Neural crest cell (in vitro differentiated cells): ENCODE measurements around the gene RD3L. TPM values are rescaled to one million over a fixed set of nuclear protein-coding genes. Genes with fewer than 3 reads are reported as not detected.

Experiments used
- DNase-seq: peaks from one replicate; pipeline ENCODE4 v3.0.0; 2021; ENCODE audit warnings: low read depth, mixed read lengths, low spot score
- H3K27ac Mint-ChIP-seq: one replicate; pipeline ENCODE4 v1.8.0; 2021; ENCODE audit warnings: mild to moderate bottlenecking, mixed read lengths; ENCODE audit not compliant: unreplicated experiment
- H3K27me3 Mint-ChIP-seq: 2 replicates; pipeline ENCODE4 v1.8.0; 2021; ENCODE audit warnings: low read depth, mild to moderate bottlenecking, mixed read lengths
- H3K36me3 Mint-ChIP-seq: 2 replicates; pipeline ENCODE4 v1.8.0; 2021; ENCODE audit warnings: low read depth, mild to moderate bottlenecking, mixed read lengths
- H3K4me1 Mint-ChIP-seq: 2 replicates; pipeline ENCODE4 v1.8.0; 2021; ENCODE audit warnings: mixed read lengths
- H3K4me3 Mint-ChIP-seq: one replicate; pipeline ENCODE4 v1.8.0; 2021; ENCODE audit warnings: mild to moderate bottlenecking, mixed read lengths
- H3K9me3 Mint-ChIP-seq: 2 replicates; pipeline ENCODE4 v1.8.0; 2021; ENCODE audit warnings: mixed read lengths
- total RNA-seq: library from RNA; stranded (reverse); gene quantifications from 2 replicates; pipeline ENCODE4 v1.2.1, GENCODE V29; 2021
- TF ChIP-seq, protein P1 (sequence below): fragments of 200-600 bp; sonication (generic); conservative IDR thresholded peaks from 2 replicates; pipeline ENCODE4 v1.5.0; 2021; ENCODE audit warnings: antibody characterized with exemption, mild to moderate bottlenecking

Gene RD3L
- total RNA-seq, 1 donor from 2014 or later = not detected

DNA sequence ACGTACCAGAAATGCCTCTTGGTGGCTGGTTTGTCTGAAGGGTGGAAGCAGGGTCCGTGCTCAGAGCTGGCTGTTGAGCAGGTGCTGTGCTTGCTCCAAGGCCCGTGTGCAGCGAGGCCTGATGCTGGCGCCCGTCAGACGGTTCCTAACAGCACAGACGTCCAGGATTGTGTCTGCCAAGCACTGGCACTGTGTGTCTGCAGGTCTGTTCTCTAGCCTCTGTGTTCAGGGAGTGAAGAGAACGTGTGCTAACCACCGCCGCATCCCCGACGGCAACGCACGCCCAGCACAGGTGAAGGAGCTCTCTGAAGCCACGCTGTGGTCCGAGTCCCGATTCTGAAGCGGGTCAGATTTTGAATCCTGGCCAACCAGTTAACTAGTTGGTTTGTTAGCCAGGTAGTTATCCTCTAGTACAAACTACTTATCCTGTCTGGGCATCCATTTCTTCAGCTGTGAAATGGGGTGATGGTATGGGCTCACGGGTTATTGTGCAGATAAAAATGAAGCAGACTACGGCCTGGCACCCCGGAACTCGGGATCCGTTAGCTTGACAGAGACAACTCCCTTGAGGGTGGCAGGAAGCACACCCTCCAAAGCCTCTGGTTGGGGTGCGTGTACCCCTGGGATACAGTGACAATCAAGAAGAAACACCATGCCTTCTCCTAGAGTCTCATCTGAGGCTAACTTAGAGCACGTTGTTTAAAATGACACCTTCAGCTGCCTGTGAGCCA, 32.6 kb downstream of the RD3L start:
- H3K9me3 Mint-ChIP-seq = no peaks in the 10 kb centered on the region
- H3K4me3 Mint-ChIP-seq = no peak overlapping the region
- H3K36me3 Mint-ChIP-seq = peaks cover under 1% of the 10 kb centered on the region
- H3K27ac Mint-ChIP-seq = peak overlapping the region; percentile 4
- H3K4me1 Mint-ChIP-seq = peaks cover 12% of the 10 kb centered on the region
- DNase-seq = no peak
- no peaks in the 10 kb centered on the region for H3K27me3 Mint-ChIP-seq
- TF ChIP-seq, protein P1, sequence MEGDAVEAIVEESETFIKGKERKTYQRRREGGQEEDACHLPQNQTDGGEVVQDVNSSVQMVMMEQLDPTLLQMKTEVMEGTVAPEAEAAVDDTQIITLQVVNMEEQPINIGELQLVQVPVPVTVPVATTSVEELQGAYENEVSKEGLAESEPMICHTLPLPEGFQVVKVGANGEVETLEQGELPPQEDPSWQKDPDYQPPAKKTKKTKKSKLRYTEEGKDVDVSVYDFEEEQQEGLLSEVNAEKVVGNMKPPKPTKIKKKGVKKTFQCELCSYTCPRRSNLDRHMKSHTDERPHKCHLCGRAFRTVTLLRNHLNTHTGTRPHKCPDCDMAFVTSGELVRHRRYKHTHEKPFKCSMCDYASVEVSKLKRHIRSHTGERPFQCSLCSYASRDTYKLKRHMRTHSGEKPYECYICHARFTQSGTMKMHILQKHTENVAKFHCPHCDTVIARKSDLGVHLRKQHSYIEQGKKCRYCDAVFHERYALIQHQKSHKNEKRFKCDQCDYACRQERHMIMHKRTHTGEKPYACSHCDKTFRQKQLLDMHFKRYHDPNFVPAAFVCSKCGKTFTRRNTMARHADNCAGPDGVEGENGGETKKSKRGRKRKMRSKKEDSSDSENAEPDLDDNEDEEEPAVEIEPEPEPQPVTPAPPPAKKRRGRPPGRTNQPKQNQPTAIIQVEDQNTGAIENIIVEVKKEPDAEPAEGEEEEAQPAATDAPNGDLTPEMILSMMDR = no peak

DNA sequence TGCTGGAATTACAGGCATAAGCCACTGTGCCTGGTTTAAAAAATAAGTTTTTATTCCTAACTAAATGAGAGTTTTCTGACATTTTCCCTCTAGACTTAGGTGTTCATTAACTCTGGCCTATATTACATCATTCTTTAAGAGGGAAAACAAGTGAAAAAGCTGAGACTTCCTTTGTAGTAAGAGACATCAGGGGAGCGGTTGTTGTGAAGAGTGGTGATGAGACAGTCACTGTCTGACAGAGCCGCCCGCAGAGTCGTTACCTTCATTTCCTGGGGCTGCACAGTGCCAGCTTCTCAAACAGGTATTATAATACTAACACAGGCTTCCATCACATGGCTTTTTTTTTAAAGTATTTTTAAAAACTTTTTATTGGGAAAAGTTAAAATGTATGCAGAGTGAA, 33.7 kb downstream of the RD3L start:
- Mint-ChIP-seq H3K36me3 (no peaks in the 10 kb centered on the region), H3K9me3 (no peaks in the 10 kb centered on the region), H3K4me3 (no peak overlapping the region), H3K4me1 (peaks cover 12% of the 10 kb centered on the region), H3K27me3 (no peaks in the 10 kb centered on the region), H3K27ac (peak overlapping the region; percentile 2)
- DNase-seq = no peak
- TF ChIP-seq, protein P1 = no peak

DNA sequence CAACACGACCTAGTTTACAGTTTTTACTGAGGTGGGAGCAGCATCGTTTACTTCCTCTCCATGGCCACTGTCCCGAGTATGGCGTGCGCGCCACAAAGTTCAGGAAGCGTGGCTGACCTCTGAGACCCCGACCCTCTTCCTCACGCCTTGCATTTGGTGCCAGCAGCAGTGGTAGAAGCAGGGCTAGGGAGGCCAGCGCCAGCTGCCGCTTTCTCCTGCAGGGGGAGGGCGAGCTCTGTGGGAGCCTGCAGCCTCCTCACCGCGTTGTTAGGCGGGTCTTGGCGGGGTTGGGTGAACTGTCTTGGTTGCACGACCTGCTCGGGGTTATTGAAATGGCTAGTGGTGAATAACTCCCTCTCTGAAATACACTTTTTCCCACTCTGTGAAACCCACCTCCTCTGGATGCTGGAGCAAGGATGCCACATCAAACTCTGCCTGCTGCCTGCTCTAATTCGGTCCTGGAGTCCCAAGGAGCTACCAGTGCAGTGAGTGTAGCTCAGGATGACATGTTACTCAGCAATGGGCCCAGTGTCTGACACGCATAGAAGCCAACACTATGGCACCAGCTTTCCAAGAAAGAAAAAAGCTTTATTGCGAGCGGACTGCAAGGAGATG, 36.4 kb downstream of the RD3L start:
- TF ChIP-seq, protein P1 = no peak
- Mint-ChIP-seq H3K4me1 (peaks cover 12% of the 10 kb centered on the region), H3K9me3 (no peaks in the 10 kb centered on the region), H3K27me3 (no peaks in the 10 kb centered on the region), H3K4me3 (no peak overlapping the region), H3K27ac (no peak overlapping the region), H3K36me3 (no peaks in the 10 kb centered on the region)
- no peak for DNase-seq

DNA sequence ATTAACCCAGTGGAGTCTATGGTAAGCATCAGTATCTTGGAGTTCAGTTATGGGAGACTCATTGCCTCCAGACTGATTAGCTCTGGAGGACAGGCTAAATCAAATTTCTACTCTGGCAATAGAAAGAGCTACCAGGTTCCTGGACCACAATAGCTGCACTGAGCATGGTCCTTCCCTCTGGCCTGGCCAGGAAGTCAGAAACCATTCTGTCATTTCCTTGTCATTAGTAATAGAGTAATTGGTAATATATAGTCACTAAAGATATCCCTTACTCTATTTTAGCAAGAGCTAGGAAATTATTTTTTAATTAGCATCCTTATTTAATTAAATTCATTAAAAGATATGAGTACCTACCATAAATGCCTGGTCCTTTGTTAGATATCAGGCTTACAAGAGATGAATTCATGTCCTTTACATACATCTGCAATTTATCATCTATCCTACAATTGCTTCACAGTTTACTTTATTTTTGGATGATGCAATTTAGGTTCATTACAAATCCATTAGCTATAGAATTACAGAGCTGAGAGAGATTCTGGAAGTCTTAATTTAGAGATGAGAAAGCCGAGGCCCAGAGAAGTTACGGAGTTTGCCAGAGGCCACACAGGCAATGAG, 37.7 kb downstream of the RD3L start:
- TF ChIP-seq, protein P1 = no peak
- Mint-ChIP-seq H3K36me3 (no peaks in the 10 kb centered on the region), H3K27me3 (no peaks in the 10 kb centered on the region)

DNA sequence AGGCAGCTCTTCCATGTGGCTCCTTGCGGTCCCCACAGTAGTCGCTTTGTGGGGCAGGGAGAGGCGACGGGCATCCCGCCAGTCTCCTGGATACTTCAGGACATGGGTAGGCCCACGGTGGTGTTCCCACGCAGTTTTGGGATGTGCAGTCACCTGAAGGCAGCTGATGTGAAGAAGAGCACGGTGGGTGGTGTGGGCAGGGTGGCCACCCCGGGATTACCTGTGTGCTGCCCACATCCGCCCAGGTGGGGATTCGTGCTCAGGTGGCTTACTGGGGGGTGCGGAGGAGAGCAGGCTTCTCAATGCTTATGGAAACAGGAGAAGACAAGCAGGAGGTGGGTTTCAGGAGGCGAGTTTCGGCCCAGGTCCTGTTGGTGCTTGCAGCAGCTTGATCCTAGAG, 42.5 kb downstream of the RD3L start:
- no peaks in the 10 kb centered on the region for H3K4me1 Mint-ChIP-seq
- peak overlapping the region; percentile 75 for H3K27ac Mint-ChIP-seq
- TF ChIP-seq, protein P1 = no peak
- no peak for DNase-seq
- no peaks in the 10 kb centered on the region for H3K27me3 Mint-ChIP-seq
- peaks cover 4% of the 10 kb centered on the region for H3K9me3 Mint-ChIP-seq
- no peak overlapping the region for H3K4me3 Mint-ChIP-seq
- H3K36me3 Mint-ChIP-seq = peaks cover 3% of the 10 kb centered on the region

More for the DNA sequence above, 37.7 kb downstream of the RD3L start:
- Mint-ChIP-seq H3K4me3 (no peak overlapping the region), H3K27ac (no peak overlapping the region), H3K4me1 (peaks cover 7% of the 10 kb centered on the region), H3K9me3 (no peaks in the 10 kb centered on the region)
- DNase-seq = no peak
